HG03558 (cell line): ENCODE results near the gene CEP43.

Source experiments
- ATAC-seq: cut with Tn5 transposase; IDR thresholded peaks from one replicate; pipeline ENCODE4 v1.9.1; 2021; ENCODE audit warnings: moderate number of reproducible peaks; ENCODE audit not compliant: unreplicated experiment; ENCODE audit errors: extremely low read depth

Gene CEP43, protein sequence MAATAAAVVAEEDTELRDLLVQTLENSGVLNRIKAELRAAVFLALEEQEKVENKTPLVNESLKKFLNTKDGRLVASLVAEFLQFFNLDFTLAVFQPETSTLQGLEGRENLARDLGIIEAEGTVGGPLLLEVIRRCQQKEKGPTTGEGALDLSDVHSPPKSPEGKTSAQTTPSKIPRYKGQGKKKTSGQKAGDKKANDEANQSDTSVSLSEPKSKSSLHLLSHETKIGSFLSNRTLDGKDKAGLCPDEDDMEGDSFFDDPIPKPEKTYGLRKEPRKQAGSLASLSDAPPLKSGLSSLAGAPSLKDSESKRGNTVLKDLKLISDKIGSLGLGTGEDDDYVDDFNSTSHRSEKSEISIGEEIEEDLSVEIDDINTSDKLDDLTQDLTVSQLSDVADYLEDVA

GRCh38 chr6:166999145-166999883 is at the start of gene CEP43:
TSS of gene CEP43 (plus strand) at chr6:166999397. CDS start at chr6:166999413, 16 bp downstream.
- ATAC-seq, result peak; percentile 76

DNA sequence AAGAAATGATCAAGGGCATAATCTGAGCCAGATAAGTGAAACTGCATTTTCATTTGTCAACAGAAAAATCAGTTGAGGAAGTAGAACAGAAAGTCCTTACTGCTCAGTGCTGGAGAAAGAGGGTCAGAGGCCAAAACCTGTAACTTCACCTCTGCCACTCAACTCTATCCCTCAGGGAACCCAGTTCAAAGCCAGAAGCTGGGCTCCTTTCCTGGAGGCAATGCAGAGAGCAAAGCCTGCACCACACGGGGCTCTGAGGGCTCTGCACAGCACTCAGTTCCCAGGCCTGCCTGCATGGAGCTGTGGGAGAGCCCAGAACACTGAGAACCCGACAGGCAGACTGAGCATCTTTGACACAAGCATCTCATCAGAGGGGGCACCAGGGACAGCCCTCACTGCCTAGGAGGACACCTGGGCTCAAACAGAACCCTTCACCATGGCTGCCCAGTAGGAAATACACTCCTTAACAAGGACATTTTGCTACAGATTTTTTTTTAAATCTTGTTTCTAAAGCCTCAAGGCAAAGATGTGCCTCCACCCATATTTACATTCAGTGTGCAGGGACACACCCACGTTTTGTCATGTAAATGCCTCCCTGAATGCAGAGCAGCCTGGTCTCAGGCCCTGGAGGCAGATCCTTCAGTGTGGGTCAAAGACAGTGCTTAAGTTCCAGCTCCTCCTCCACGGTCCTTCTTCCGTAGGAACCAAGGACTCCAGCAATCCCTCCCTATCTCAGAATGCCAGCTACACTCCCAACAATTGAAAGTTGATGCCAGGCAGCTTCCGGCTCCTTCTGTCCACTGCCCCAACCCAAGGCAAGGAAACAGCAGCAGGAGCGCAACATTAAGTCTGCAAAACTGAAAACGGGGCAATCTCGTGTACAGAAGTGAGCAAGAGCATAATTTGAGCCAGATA is 49.4 kb upstream of the CEP43 start:
- no peak for ATAC-seq

DNA sequence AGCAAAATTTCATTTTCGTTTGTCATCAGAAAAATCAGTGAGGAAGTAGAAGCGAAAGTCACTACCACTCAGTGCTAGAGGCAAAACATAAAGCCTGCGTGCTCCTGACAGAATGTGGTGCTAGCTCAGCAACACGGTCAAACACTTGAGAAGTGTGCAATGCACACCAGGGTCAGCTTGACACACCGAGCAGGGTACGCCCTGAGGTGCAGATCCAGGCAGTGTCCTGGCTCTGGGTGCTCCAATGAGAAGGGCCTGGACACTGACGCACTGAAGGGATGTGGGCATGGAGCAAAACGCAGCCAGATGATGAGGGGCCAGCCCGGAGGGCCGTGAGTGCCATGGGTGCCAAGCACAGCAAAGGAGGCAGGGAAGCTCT is 48.8 kb upstream of the CEP43 start:
- ATAC-seq, result peak; percentile 28

GRCh38 chr6:166950892-166951669 is 48.1 kb upstream of the CEP43 start:
- peak; percentile 92 for ATAC-seq

- no peak for ATAC-seq
Measured at GRCh38 chr6:166951670-166952060, 47.5 kb upstream of the CEP43 start.

GRCh38 chr6:166952121-166952520 is 47.1 kb upstream of the CEP43 start:
- no peak for ATAC-seq

DNA sequence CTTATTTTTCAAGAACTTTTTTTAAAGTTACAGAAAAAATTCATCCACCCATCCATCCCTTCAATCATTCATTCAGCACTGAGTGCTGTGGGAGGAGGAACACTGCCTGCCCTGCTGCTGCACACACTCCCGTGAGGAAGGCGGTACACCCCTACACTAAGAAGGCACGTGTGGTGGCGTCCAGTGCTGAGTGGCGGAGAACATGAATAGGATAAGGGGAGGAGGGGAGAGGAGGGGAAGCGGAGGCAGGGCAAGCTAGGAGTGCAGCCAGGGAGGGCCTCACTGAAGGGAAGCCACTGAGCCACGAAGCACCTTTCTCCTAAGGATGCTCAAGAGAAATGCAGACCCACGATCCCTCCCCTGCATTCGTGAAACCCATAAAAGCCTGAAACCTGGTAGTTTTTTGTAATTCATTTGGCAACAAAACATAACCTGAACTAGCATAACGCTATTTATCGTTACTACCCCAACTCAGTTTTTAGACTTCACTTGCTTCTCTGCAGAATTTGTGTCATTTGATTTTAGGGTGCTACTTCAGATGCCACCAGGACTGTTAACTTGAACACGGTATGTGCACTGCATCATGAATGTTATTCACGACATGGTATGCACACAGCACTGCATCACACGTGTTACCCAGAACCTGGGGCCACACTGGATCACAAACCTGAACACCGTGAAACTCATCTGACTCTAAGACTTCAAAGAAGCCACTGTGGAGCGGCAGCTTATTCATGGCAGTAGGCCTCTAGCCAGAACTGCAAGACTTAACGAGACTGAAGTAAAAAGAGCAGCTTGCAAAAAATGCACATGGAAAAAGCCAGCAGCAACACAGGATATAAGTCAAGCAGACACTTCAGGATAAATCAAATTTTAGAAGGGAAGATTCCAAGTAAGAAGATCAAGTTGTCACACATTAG is 46.4 kb upstream of the CEP43 start:
- ATAC-seq, result no peak

- no peak for ATAC-seq
Measured at GRCh38 chr6:166954118-166954713, 45.0 kb upstream of the CEP43 start.

DNA sequence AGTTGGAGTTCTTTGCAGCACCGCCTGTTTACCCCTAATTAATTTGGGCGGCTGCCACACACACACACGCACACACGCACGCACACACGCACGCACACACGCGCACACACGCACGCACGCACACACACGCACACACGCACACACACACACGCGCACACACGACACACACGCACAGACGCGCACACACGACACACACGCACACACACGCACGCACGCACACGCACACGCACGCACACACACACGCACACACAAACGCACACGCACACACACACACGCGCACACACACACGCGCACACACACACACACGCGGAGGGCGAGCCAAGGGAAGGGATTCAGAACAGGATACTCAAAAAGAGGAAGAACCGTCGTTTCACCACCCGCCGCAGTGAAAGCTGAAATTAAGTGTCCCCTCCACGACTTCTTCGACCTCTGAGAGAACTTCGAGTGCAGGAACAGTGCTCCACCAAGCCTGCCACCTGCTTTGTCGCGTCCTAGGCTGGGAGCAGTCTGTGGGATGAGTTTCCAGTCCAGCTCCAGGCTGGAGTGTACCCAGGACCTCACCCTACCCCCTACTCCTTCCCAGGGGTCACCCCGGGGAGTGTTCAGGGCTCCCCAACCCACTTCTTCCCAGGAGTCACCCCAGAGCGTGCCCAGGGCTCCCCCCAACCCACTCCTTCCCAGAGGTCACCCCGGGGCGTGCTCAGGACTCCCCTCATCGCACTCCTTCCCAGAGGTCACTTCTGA is 43.9 kb upstream of the CEP43 start:
- ATAC-seq, result no peak

GRCh38 chr6:166955865-166956443 is 43.2 kb upstream of the CEP43 start:
- no peak for ATAC-seq

- ATAC-seq, result peak; percentile 45
Measured at GRCh38 chr6:166956444-166957086, 42.6 kb upstream of the CEP43 start, which contains the start of gene RNASET2. TSS of gene RNASET2 (minus strand) at chr6:166956550. CDS start at chr6:166956182, 368 bp downstream.

GRCh38 chr6:166957087-166957804 is 42.0 kb upstream of the CEP43 start:
- peak; percentile 25 for ATAC-seq

GRCh38 chr6:166957805-166958076 is 41.5 kb upstream of the CEP43 start:
- ATAC-seq, result no peak

GRCh38 chr6:166958926-166959861 is 40.0 kb upstream of the CEP43 start:
- ATAC-seq, result no peak

DNA sequence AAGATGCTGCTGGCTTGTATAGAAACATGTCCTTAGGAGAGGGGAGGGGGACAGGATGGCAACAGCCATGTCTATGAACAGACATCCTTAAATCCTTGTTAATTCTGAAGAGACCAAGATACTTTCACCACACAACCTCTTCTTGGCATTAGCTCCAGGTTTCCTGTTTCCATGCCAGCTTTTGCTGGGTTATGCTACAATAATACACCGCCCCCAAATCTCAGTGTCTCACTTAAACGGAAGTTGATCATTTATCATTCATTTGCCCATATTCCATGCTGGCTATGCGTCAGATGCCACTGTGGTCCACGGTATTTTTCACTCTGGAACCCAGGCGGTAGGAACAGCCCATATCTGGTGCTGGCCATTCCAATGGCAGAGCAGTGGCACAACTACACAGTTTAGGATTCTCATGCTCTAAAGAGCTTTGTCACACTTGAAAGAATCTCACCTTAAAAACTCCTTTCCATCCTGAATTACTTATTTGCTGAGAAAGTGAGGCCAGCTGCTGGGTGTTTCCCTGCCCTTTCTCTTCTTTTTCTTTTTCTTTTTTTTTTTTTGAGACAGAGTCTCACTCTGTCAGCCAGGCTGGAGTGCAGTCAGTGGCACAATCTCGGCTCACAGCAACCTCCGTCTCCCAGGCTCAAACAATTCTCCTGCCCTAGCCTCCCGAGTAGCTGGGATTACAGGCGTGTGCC is 39.1 kb upstream of the CEP43 start:
- ATAC-seq, result no peak
